22Rv1 (cell line): ENCODE measurements around the gene GFPT2.

ENCODE experiments used
- H3K27ac ChIP-seq: fragments of 450-650 bp; 2 replicates; pipeline ENCODE4 v1.5.1; 2017
- CTCF ChIP-seq: fragments of 450-650 bp; IDR thresholded peaks from 2 replicates; pipeline ENCODE4 v1.5.1; 2017; ENCODE audit warnings: mild to moderate bottlenecking
- ZFX ChIP-seq: fragments of 450-650 bp; IDR thresholded peaks from 2 replicates; pipeline ENCODE4 v1.6.1; 2017; ENCODE audit warnings: antibody characterized with exemption, borderline replicate concordance

Gene GFPT2

GRCh38 chr5:180289433-180289832, 63.7 kb downstream of the GFPT2 start:
- TF ChIP-seq ZFX (no peak), CTCF (no peak)
- H3K27ac ChIP-seq, result no peak overlapping the region

GRCh38 chr5:180287868-180288267, 65.3 kb downstream of the GFPT2 start:
- H3K27ac ChIP-seq, result no peak overlapping the region
- TF ChIP-seq CTCF (no peak), ZFX (no peak)

- TF ChIP-seq CTCF, result no peak
- no peak for TF ChIP-seq ZFX
- no peak overlapping the region for H3K27ac ChIP-seq
These were observed 65.7 kb downstream of the GFPT2 start for GRCh38 chr5:180287404-180287803.

- no peak overlapping the region for H3K27ac ChIP-seq
- TF ChIP-seq CTCF, result no peak
- no peak for TF ChIP-seq ZFX
These were observed 69.0 kb downstream of the GFPT2 start for GRCh38 chr5:180284149-180284548.

GRCh38 chr5:180283026-180283615, 70.0 kb downstream of the GFPT2 start:
- no peak for TF ChIP-seq ZFX
- no peak for TF ChIP-seq CTCF
- no peak overlapping the region for H3K27ac ChIP-seq

- no peak overlapping the region for H3K27ac ChIP-seq
- TF ChIP-seq ZFX, result no peak
- no peak for TF ChIP-seq CTCF
These were observed 70.9 kb downstream of the GFPT2 start for GRCh38 chr5:180282281-180282680.

- TF ChIP-seq CTCF, result no peak
- no peak for TF ChIP-seq ZFX
- H3K27ac ChIP-seq, result no peak overlapping the region
These were observed 71.4 kb downstream of the GFPT2 start for GRCh38 chr5:180281706-180282105.
